Fibroblast of lung (primary cell): Measurements from ENCODE around the gene INTS14. TPM values are rescaled to one million over a fixed set of nuclear protein-coding genes. Genes with fewer than 3 reads are reported as not detected.

Experiments
- DNase-seq, 2 donors: peaks; one replicate each; pipeline versions ENCODE4 v3.0.0 to v3.0.0-alpha.2; 2010; ENCODE audit warnings: low read depth in 2 of 2
- H2AFZ ChIP-seq: 2 replicates; pipeline ENCODE4 v1.5.1; 2012; ENCODE audit warnings: low read length, control low read depth, inconsistent platforms
- H3K27ac ChIP-seq: 2 replicates; pipeline ENCODE4 v1.5.1; 2011; ENCODE audit warnings: low read length, control low read depth; ENCODE audit not compliant: insufficient read depth
- H3K27me3 ChIP-seq: 2 replicates; pipeline ENCODE4 v1.5.1; 2011; ENCODE audit warnings: mild to moderate bottlenecking, low read length; ENCODE audit not compliant: control insufficient read depth, insufficient read depth
- H3K36me3 ChIP-seq: 2 replicates; pipeline ENCODE4 v1.5.1; 2011; ENCODE audit warnings: low read length; ENCODE audit not compliant: control insufficient read depth, insufficient read depth
- H3K4me1 ChIP-seq: 2 replicates; pipeline ENCODE4 v1.5.1; 2011; ENCODE audit warnings: low read length; ENCODE audit not compliant: control insufficient read depth, insufficient read depth; ENCODE audit errors: extremely low read depth
- H3K4me2 ChIP-seq: 2 replicates; pipeline ENCODE4 v1.5.1; 2011; ENCODE audit warnings: low read length, control low read depth; ENCODE audit not compliant: insufficient read depth; ENCODE audit errors: extremely low read depth
- H3K4me3 ChIP-seq, 4 experiments: fragments of 200-600 bp in 1 of 4; sonication (generic) in 1 of 4; replicated peaks in 1 of 4; 2 replicates each; pipeline ENCODE4 v1.5.1; 2011 to 2016; ENCODE audit warnings: low read length in 4 of 4, low read depth in 3 of 4, mild to moderate bottlenecking in 3 of 4, control low read depth in 2 of 4, inconsistent platforms in 1 of 4, mixed read lengths in 1 of 4; ENCODE audit not compliant: insufficient read depth in 1 of 4; ENCODE audit errors: control extremely low read depth in 1 of 4
- H3K79me2 ChIP-seq: 2 replicates; pipeline ENCODE4 v1.5.1; 2012; ENCODE audit warnings: mild to moderate bottlenecking, low read length, inconsistent platforms; ENCODE audit not compliant: control insufficient read depth, insufficient read depth
- H3K9ac ChIP-seq: 2 replicates; pipeline ENCODE4 v1.5.1; 2011; ENCODE audit warnings: mild to moderate bottlenecking, low read length, control low read depth; ENCODE audit not compliant: insufficient read depth
- H3K9me3 ChIP-seq: 2 replicates; pipeline ENCODE4 v1.5.1; 2012; ENCODE audit warnings: low read depth, low read length; ENCODE audit not compliant: control insufficient read depth, insufficient read depth
- H4K20me1 ChIP-seq: 2 replicates; pipeline ENCODE4 v1.5.1; 2011; ENCODE audit warnings: low read length; ENCODE audit not compliant: control insufficient read depth, insufficient read depth; ENCODE audit errors: extremely low read depth
- EZH2 ChIP-seq: IDR thresholded peaks from 2 replicates; pipeline ENCODE4 v1.5.1; 2012; ENCODE audit warnings: low read length, control low read depth, mild to moderate bottlenecking; ENCODE audit errors: missing control alignments
- polyA plus RNA-seq, 2 donors: library from polyadenylated mRNA; depleted of rRNA in 1 of 2; stranded (reverse) in 1 of 2; unstranded in 1 of 2; fragments of >200 nt; gene quantifications; 2 replicates each; pipeline ENCODE4 v1.2.1, GENCODE V29; 2011 to 2012; ENCODE audit warnings: missing spikeins in 1 of 2
- total RNA-seq: library from RNA; depleted of rRNA; stranded (reverse); fragments of >200 nt; gene quantifications from 2 replicates; pipeline ENCODE4 v1.2.1, GENCODE V29; 2014
- TF ChIP-seq, protein P1 (sequence below), 2 donors: IDR thresholded peaks in 1 of 2; conservative IDR thresholded peaks in 1 of 2; 1 replicate in 1 of 2; 2 replicates in 1 of 2; pipeline ENCODE4 v1.5.1; 2011 to 2012; ENCODE audit warnings: low read length in 2 of 2, control low read depth in 1 of 2, inconsistent platforms in 1 of 2, low read depth in 1 of 2, mild to moderate bottlenecking in 1 of 2

INTS14 gene
- total and polyA plus RNA-seq, 2 donors (not counting 1 experiment from before 2014, with no cell fraction given), result 31.5 to 55.9 TPM

DNA sequence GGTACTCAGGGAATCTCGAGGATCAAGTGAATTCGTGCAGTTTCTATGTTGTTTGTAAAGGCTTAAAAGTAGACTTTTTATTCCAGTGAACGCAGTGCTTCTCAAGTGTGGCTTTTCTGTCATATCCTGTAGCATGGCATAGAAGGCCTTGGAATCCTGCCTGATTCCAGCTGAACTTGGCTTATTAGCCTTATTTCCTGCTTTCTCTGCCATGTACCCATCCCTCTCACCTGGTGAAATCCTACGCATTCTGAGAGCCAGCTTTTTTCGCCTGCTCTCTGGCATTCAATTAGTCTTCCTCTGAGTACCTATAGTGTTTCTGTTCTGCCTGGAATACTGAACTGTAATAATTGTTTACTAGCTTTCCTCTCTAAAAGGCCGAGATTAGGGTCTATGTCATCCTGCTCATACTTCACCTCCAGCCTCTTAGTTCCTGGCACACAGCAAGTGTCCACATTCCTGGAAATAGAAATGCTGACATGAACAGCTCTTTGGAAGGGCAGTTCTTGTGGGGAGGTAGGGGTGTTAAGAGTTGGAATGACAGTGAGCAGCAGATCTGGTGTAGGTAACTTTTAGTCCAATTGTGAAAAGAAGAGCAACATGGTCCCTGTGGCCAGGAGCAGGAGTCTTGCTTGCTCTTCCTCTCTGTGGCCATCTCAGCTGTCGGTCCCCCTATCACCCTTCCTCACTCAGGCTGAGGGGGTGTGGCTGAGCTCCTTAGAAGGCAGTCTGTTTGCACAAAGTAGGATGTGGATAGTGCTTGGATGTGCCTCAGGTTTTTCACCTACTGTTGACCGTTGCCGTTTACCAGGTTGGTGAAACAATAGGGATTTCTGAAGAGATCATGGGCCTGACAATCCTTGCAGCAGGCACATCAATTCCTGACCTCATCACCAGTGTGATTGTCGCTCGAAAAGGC lies 41.2 kb upstream of the INTS14 start:
- no peak overlapping the region for H3K4me2 ChIP-seq

DNA sequence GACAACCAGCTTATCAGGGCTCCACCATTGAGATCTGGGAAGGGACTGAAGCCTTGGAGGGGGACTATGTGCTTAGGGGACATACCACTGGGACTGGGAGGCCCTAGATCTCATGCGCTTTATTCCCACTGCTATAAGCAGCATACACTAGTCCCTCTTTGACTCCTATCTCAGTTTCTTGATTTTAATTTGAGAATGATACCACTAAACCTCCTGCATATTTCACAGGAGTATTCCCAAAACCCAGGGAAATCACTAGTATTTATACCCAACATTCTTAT lies 40.1 kb upstream of the INTS14 start:
- Histone ChIP-seq H3K9me3 (no peaks in the 10 kb centered on the region), H2AFZ (no peak overlapping the region), H3K27ac (no peak overlapping the region), H3K4me3 (no peak overlapping the region), H3K36me3 (no peaks in the 10 kb centered on the region), H3K4me1 (peaks cover 13% of the 10 kb centered on the region), H3K27me3 (no peaks in the 10 kb centered on the region), H3K4me2 (no peak overlapping the region), H3K79me2 (no peaks in the 10 kb centered on the region), H4K20me1 (no peaks in the 10 kb centered on the region), H3K9ac (no peak overlapping the region)
- no peak for TF ChIP-seq EZH2
- TF ChIP-seq, protein P1, sequence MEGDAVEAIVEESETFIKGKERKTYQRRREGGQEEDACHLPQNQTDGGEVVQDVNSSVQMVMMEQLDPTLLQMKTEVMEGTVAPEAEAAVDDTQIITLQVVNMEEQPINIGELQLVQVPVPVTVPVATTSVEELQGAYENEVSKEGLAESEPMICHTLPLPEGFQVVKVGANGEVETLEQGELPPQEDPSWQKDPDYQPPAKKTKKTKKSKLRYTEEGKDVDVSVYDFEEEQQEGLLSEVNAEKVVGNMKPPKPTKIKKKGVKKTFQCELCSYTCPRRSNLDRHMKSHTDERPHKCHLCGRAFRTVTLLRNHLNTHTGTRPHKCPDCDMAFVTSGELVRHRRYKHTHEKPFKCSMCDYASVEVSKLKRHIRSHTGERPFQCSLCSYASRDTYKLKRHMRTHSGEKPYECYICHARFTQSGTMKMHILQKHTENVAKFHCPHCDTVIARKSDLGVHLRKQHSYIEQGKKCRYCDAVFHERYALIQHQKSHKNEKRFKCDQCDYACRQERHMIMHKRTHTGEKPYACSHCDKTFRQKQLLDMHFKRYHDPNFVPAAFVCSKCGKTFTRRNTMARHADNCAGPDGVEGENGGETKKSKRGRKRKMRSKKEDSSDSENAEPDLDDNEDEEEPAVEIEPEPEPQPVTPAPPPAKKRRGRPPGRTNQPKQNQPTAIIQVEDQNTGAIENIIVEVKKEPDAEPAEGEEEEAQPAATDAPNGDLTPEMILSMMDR (conservative IDR thresholded peaks at IDR 0.05 in 1 of 2, IDR thresholded peaks at IDR 0.05 in 1 of 2; ENCODE audit: low read depth in 1 of 2, low read length in 2 of 2), result no peak
- DNase-seq, result no peak

More for the DNA sequence above, 41.2 kb upstream of the INTS14 start:
- H3K27ac ChIP-seq, result no peak overlapping the region
- H2AFZ ChIP-seq, result no peak overlapping the region
- no peak overlapping the region for H3K4me3 ChIP-seq
- no peaks in the 10 kb centered on the region for H3K79me2 ChIP-seq
- no peak for DNase-seq
- no peak overlapping the region for H3K9ac ChIP-seq
- TF ChIP-seq, protein P1 (conservative IDR thresholded peaks at IDR 0.05 in 1 of 2, IDR thresholded peaks at IDR 0.05 in 1 of 2; ENCODE audit: low read depth in 1 of 2, low read length in 2 of 2), result no peak
- no peak for TF ChIP-seq EZH2
- no peaks in the 10 kb centered on the region for H4K20me1 ChIP-seq
- peaks cover 13% of the 10 kb centered on the region for H3K4me1 ChIP-seq
- no peaks in the 10 kb centered on the region for H3K9me3 ChIP-seq
- H3K36me3 ChIP-seq, result no peaks in the 10 kb centered on the region
- H3K27me3 ChIP-seq, result no peaks in the 10 kb centered on the region

DNA sequence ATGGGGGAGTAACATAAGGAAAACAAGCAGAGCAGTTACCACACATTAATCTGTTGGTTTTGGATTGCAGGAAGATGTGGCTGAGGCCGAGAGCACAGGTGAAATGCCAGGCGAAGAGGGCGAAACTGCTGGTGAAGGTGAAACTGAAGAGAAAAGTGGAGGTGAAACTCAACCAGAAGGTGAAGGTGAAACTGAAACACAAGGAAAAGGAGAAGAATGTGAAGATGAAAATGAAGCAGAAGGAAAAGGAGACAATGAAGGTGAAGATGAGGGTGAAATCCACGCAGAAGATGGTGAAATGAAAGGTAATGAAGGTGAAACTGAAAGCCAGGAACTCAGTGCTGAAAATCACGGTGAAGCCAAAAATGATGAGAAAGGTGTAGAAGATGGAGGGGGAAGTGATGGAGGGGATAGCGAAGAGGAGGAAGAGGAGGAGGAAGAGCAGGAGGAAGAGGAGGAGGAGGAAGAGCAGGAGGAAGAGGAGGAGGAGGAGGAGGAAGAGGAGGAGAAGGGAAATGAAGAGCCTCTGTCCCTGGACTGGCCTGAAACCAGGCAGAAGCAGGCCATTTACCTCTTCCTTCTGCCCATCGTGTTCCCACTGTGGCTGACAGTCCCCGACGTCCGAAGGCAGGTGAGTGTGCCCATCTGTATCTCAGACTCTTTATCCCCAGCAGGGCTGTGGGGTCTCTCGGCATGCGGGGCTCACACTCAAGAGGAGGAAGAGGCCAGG lies 39.5 kb upstream of the INTS14 start:
- Histone ChIP-seq H3K4me3 (no peak overlapping the region), H3K4me1 (peaks cover 13% of the 10 kb centered on the region), H3K27ac (no peak overlapping the region), H3K79me2 (no peaks in the 10 kb centered on the region), H4K20me1 (no peaks in the 10 kb centered on the region), H2AFZ (no peak overlapping the region), H3K36me3 (no peaks in the 10 kb centered on the region), H3K27me3 (no peaks in the 10 kb centered on the region), H3K9ac (no peak overlapping the region), H3K4me2 (no peak overlapping the region), H3K9me3 (no peaks in the 10 kb centered on the region)
- no peak for DNase-seq
- TF ChIP-seq, protein P1 (conservative IDR thresholded peaks at IDR 0.05 in 1 of 2, IDR thresholded peaks at IDR 0.05 in 1 of 2; ENCODE audit: low read depth in 1 of 2, low read length in 2 of 2), result no peak
- TF ChIP-seq EZH2, result no peak
